Measurements from ENCODE around the gene RIT2. TPM values are rescaled to one million over a fixed set of nuclear protein-coding genes. Genes with fewer than 3 reads are reported as not detected.

The RIT2 gene
- total and polyA plus RNA-seq, 10 donors = not detected

- TF ChIP-seq POLR2AphosphoS5 (IDR thresholded peaks at IDR 0.05) (no peak), POLR2A (IDR thresholded peaks at IDR 0.05) (no peak), CTCF (IDR thresholded peaks at IDR 0.05 in 8 of 11, conservative IDR thresholded peaks at IDR 0.05 in 3 of 11) (no peak)
Measured at GRCh38 chr18:43010611-43011010, 104.9 kb downstream of the RIT2 start.

GRCh38 chr18:43009674-43010073 is 105.8 kb downstream of the RIT2 start:
- Histone ChIP-seq H3K4me1 (no peaks in the 10 kb centered on the region), H3K9me3 (no peaks in the 10 kb centered on the region), H3K36me3 (no peaks in the 10 kb centered on the region), H3K27ac (no peak overlapping the region), H3K4me3 (no peak overlapping the region), H3K27me3 (replicated peaks in 1 of 7) (no peaks in the 10 kb centered on the region)
- WGBS, 5 donors = 74 to 84% (median 82%) methylated on average over 5 of the region's 5 CpGs
- intact Hi-C loops (cut with DNase I; ENCODE audit: low total_unique reads) = no loop called here
- TF ChIP-seq CTCF (IDR thresholded peaks at IDR 0.05 in 8 of 11, conservative IDR thresholded peaks at IDR 0.05 in 3 of 11) (no peak), POLR2AphosphoS5 (IDR thresholded peaks at IDR 0.05) (no peak), POLR2A (IDR thresholded peaks at IDR 0.05) (no peak)
- DNase-seq = no peak

More at GRCh38 chr18:43010611-43011010, 104.9 kb downstream of the RIT2 start:
- intact Hi-C loops (cut with DNase I; ENCODE audit: low total_unique reads) = no loop called here
- DNase-seq = no peak
- Histone ChIP-seq H3K27me3 (replicated peaks in 1 of 7) (no peaks in the 10 kb centered on the region), H3K4me3 (no peak overlapping the region), H3K9me3 (no peaks in the 10 kb centered on the region), H3K36me3 (no peaks in the 10 kb centered on the region), H3K4me1 (no peaks in the 10 kb centered on the region), H3K27ac (no peak overlapping the region)
- WGBS, 5 donors = 56 to 81% (median 71%) methylated on average over 1 of the region's 1 CpG

- DNase-seq = no peak
- H3K36me3 ChIP-seq = no peaks in the 10 kb centered on the region
- 77 to 92% (median 86%) methylated on average over 2 of the region's 2 CpGs for WGBS, 5 donors
- no peak overlapping the region for H3K27ac ChIP-seq
- no peaks in the 10 kb centered on the region for H3K27me3 ChIP-seq (replicated peaks in 1 of 7)
- no peak overlapping the region for H3K4me3 ChIP-seq
- H3K9me3 ChIP-seq = no peaks in the 10 kb centered on the region
- no peak for TF ChIP-seq CTCF (IDR thresholded peaks at IDR 0.05 in 8 of 11, conservative IDR thresholded peaks at IDR 0.05 in 3 of 11)
- no peak for TF ChIP-seq POLR2A (IDR thresholded peaks at IDR 0.05)
- no peak for TF ChIP-seq POLR2AphosphoS5 (IDR thresholded peaks at IDR 0.05)
- H3K4me1 ChIP-seq = no peaks in the 10 kb centered on the region
- intact Hi-C loops (cut with DNase I; ENCODE audit: low total_unique reads) = no loop called here
Measured at GRCh38 chr18:43007365-43007764, 108.1 kb downstream of the RIT2 start.

- DNase-seq = no peak
- WGBS, 5 donors = 56 to 68% (median 60%) methylated on average over 1 of the region's 1 CpG
- Histone ChIP-seq H3K4me1 (no peaks in the 10 kb centered on the region), H3K9me3 (no peaks in the 10 kb centered on the region), H3K27me3 (replicated peaks in 1 of 7) (no peaks in the 10 kb centered on the region), H3K36me3 (no peaks in the 10 kb centered on the region), H3K4me3 (no peak overlapping the region), H3K27ac (no peak overlapping the region)
- intact Hi-C loops (cut with DNase I; ENCODE audit: low total_unique reads) = no loop called here
- TF ChIP-seq POLR2AphosphoS5 (IDR thresholded peaks at IDR 0.05) (no peak), POLR2A (IDR thresholded peaks at IDR 0.05) (no peak), CTCF (IDR thresholded peaks at IDR 0.05 in 8 of 11, conservative IDR thresholded peaks at IDR 0.05 in 3 of 11) (no peak)
Measured at GRCh38 chr18:43004421-43004820, 111.1 kb downstream of the RIT2 start.

Data from spleen (tissue), 11 donors.